K562 (cell line): ENCODE measurements around the gene RHNO1. TPM values are rescaled to one million over a fixed set of nuclear protein-coding genes. Genes with fewer than 3 reads are reported as not detected.
A peak's percentile ranks its signal among the peaks of the same experiment; 100 is the strongest.

ENCODE experiments used
- ATAC-seq: fragments of 200-7000 bp; cut with Tn5 transposase; 3 replicates; pipeline ENCODE4 v1.9.1; 2020; ENCODE audit warnings: moderate library complexity
- BruUV-seq: library from RNA; stranded (reverse); fragments of 400-500 nt; replicated peaks from 2 replicates; lab custom pipeline; 2021; lab: Mats Ljungman, UMichigan
- CTCF ChIA-PET: fragments of 300-600 bp; formaldehyde crosslinking; extraction: SDS; loops from one replicate; lab custom pipeline; 2021; ENCODE audit warnings: low intra/inter-chr PET ratio; lab: Yijun Ruan, JAX
- POLR2A ChIA-PET: fragments of 300-600, 350-650 bp; sonication (Branson Sonifier 250); formaldehyde crosslinking; extraction: SDS; loops from one replicate; lab custom pipeline; 2021; ENCODE audit warnings: antibody characterized with exemption, inconsistent platforms; lab: Yijun Ruan, JAX
- DNase-seq, 4 experiments: peaks; one replicate each; pipeline versions ENCODE4 v3.0.0 to v3.0.0-alpha.2; 2011 to 2018; ENCODE audit warnings: low spot score in 3 of 4, mixed read lengths in 3 of 4; ENCODE audit errors: extremely low read depth in 1 of 4
- FAIRE-seq: peaks from 2 replicates; lab custom pipeline; 2011; peaks lifted over from hg19 to GRCh38; lab: Jason Lieb, UNC
- H2AFZ ChIP-seq: 2 replicates; pipeline ENCODE4 v1.6.0; 2011; ENCODE audit warnings: low read depth, low read length, control low read depth, inconsistent platforms
- H3K27ac ChIP-seq: fragments of 200-600 bp; 3 replicates; pipeline ENCODE4 v1.8.0; 2011; ENCODE audit warnings: low read depth, mild to moderate bottlenecking, control low read depth, inconsistent platforms, low read length, moderate library complexity, mixed read lengths; ENCODE audit errors: extremely low read depth
- H3K27me3 ChIP-seq, 2 experiments: fragments of 300-600 bp in 1 of 2; 2 replicates in 1 of 2; 3 replicates in 1 of 2; pipeline versions ENCODE4 v1.6.0 to v1.8.0; 2011; ENCODE audit warnings: inconsistent platforms in 2 of 2, low read length in 2 of 2, mild to moderate bottlenecking in 1 of 2, mixed read lengths in 1 of 2, moderate library complexity in 1 of 2; ENCODE audit not compliant: control insufficient read depth in 2 of 2, insufficient read depth in 2 of 2
- H3K36me3 ChIP-seq: fragments of 300-600 bp; 3 replicates; pipeline ENCODE4 v1.8.0; 2011; ENCODE audit warnings: mild to moderate bottlenecking, low read length, inconsistent platforms; ENCODE audit not compliant: control insufficient read depth, insufficient read depth
- H3K4me1 ChIP-seq, 2 experiments: fragments of 200-600 bp in 1 of 2; replicated peaks in 1 of 2; 2 replicates in 1 of 2; 3 replicates in 1 of 2; pipeline versions ENCODE4 v1.5.1 to v1.8.0; 2011; ENCODE audit warnings: inconsistent platforms in 2 of 2, low read length in 2 of 2, mild to moderate bottlenecking in 1 of 2, mixed read lengths in 1 of 2, moderate library complexity in 1 of 2; ENCODE audit not compliant: control insufficient read depth in 2 of 2, insufficient read depth in 2 of 2
- H3K4me2 ChIP-seq: 2 replicates; pipeline ENCODE4 v1.6.1; 2011; ENCODE audit warnings: low read length, control low read depth, inconsistent platforms, mixed read lengths; ENCODE audit not compliant: insufficient read depth
- H3K4me3 ChIP-seq: fragments of 200-600 bp; sonication (generic), shearing (Covaris generic); 2 replicates; pipeline ENCODE4 v1.5.1; 2016; ENCODE audit warnings: control low read depth, inconsistent platforms
- H3K79me2 ChIP-seq: fragments of 200-600 bp; 3 replicates; pipeline ENCODE4 v1.8.0; 2011; ENCODE audit warnings: low read length, inconsistent platforms; ENCODE audit not compliant: control insufficient read depth, insufficient read depth
- H3K9ac ChIP-seq, 2 experiments: 2 replicates each; pipeline versions ENCODE4 v1.6.0 to v1.6.1; 2011; ENCODE audit warnings: low read depth in 2 of 2, low read length in 2 of 2, control low read depth in 1 of 2, inconsistent platforms in 1 of 2, mild to moderate bottlenecking in 1 of 2, mixed read lengths in 1 of 2; ENCODE audit not compliant: insufficient read depth in 1 of 2
- H3K9me1 ChIP-seq: one replicate; pipeline ENCODE4 v1.6.0; 2011; ENCODE audit warnings: inconsistent platforms, mild to moderate bottlenecking, low read length, moderate library complexity; ENCODE audit not compliant: control insufficient read depth, insufficient read depth
- H3K9me3 ChIP-seq: replicated peaks from 2 replicates; pipeline ENCODE4 v1.5.1; 2011; ENCODE audit warnings: low read depth, low read length, inconsistent platforms; ENCODE audit not compliant: control insufficient read depth, insufficient read depth
- H4K20me1 ChIP-seq: replicated peaks from 2 replicates; pipeline ENCODE4 v1.6.1; 2011; ENCODE audit warnings: low read length, inconsistent platforms, mixed read lengths; ENCODE audit not compliant: control insufficient read depth, insufficient read depth
- BCL6 ChIP-seq: fragments of 250-450 bp; sonication (Bioruptor Pico); IDR thresholded peaks from 2 replicates; pipeline ENCODE4 v1.4.0; 2020
- CREM ChIP-seq: IDR thresholded peaks from 2 replicates; pipeline ENCODE4 v1.6.1; 2014; ENCODE audit warnings: antibody characterized with exemption, low read depth
- GATA2 ChIP-seq: sonication (generic); formaldehyde crosslinking; IDR thresholded peaks from 2 replicates; pipeline ENCODE4 v1.4.0; 2020; ENCODE audit warnings: mild to moderate bottlenecking, missing genetic modification reagents
- JUND ChIP-seq, 2 experiments: IDR thresholded peaks; 2 replicates in 1 of 2; 3 replicates in 1 of 2; pipeline ENCODE4 v1.6.1; 2011; ENCODE audit warnings: borderline replicate concordance in 2 of 2, low read depth in 2 of 2, low read length in 2 of 2, improper control_type of control experiment in 1 of 2, missing biosample characterization in 1 of 2, missing genetic modification characterization in 1 of 2, missing genetic modification reagents in 1 of 2
- NFIC ChIP-seq: fragments of 450-650 bp; IDR thresholded peaks from 2 replicates; pipeline ENCODE4 v1.6.1; 2017; ENCODE audit warnings: mild to moderate bottlenecking, inconsistent platforms
- PCBP1 ChIP-seq: fragments of 200-400 bp; formaldehyde crosslinking; IDR thresholded peaks from 2 replicates; pipeline ENCODE4 v1.6.1; 2018; ENCODE audit warnings: mild to moderate bottlenecking, low read depth, low read length; ENCODE audit not compliant: poor library complexity, severe bottlenecking
- WGBS: fragments of 100-300 bp; shearing (Covaris generic); methylation state at CpG from one replicate; pipeline ENCODE4 v1.1.6; 2016; ENCODE audit warnings: low coverage, mixed read lengths; ENCODE audit not compliant: insufficient coverage; ENCODE audit errors: missing lambda C conversion rate; 5-methylcytosine and 5-hydroxymethylcytosine counted together
- in situ Hi-C: fragments of 300-500 bp; cut with MboI; formaldehyde crosslinking; loops from 4 replicates; pipeline ENCODE4 v1.15.0; 2018; ENCODE audit warnings: inconsistent platforms, mixed read lengths
- intact Hi-C: fragments of 100-400 bp; cut with micrococcal nuclease; formaldehyde crosslinking; loops from 2 replicates; pipeline ENCODE4 v1.14.2; 2022
- polyA plus RNA-seq, 8 experiments: library from polyadenylated mRNA; depleted of rRNA in 4 of 8; stranded (reverse) in 5 of 8; unstranded in 3 of 8; fragments of >200 nt; fragmentation: Nextera tagmentation in 2 of 8; fragmentation: Illumina TruSeq in 1 of 8; extraction: Ambion mirVana in 2 of 8; extraction: Trizol in 1 of 8; gene quantifications; 2 replicates each; pipeline versions ENCODE4 v1.2.1 to v1.2.3, GENCODE V29; 2011 to 2014; ENCODE audit warnings: inconsistent platforms in 1 of 8, missing spikeins in 1 of 8
- total RNA-seq, 7 experiments: library from RNA; depleted of rRNA in 6 of 7; stranded (reverse); fragments of >200 nt in 6 of 7; fragmentation: Illumina TruSeq in 2 of 7; extraction: Trizol in 2 of 7; gene quantifications; 2 replicates each; pipeline versions ENCODE4 v1.2.1 to v1.2.3, GENCODE V29; 2011 to 2021; ENCODE audit warnings: low replicate concordance in 1 of 7
- TF ChIP-seq, protein P1 (sequence below): fragments of 450-650 bp; IDR thresholded peaks from 2 replicates; pipeline ENCODE4 v1.6.1; 2017; ENCODE audit warnings: antibody characterized with exemption
- TF ChIP-seq, protein P2 (sequence below): fragments of 250-450 bp; sonication (Bioruptor Pico); IDR thresholded peaks from 2 replicates; pipeline ENCODE4 v1.8.0; 2022; ENCODE audit warnings: moderate library complexity, mild to moderate bottlenecking, inconsistent platforms
- TF ChIP-seq, protein P3 (sequence below): sonication (generic); formaldehyde crosslinking; IDR thresholded peaks from 2 replicates; pipeline ENCODE4 v1.9.0; 2022; ENCODE audit warnings: mild to moderate bottlenecking, missing genetic modification reagents
- TF ChIP-seq, protein P4 (sequence below): sonication (generic); formaldehyde crosslinking; IDR thresholded peaks from 2 replicates; pipeline ENCODE4 v1.9.0; 2022; ENCODE audit warnings: mild to moderate bottlenecking, missing genetic modification reagents

The RHNO1 gene
- total and polyA plus RNA-seq, 9 of the 15 experiments (the other 6 are each of a cell fraction or from before 2014, with no cell fraction given), result 20.8 to 62.7 (median 28.8) TPM

DNA sequence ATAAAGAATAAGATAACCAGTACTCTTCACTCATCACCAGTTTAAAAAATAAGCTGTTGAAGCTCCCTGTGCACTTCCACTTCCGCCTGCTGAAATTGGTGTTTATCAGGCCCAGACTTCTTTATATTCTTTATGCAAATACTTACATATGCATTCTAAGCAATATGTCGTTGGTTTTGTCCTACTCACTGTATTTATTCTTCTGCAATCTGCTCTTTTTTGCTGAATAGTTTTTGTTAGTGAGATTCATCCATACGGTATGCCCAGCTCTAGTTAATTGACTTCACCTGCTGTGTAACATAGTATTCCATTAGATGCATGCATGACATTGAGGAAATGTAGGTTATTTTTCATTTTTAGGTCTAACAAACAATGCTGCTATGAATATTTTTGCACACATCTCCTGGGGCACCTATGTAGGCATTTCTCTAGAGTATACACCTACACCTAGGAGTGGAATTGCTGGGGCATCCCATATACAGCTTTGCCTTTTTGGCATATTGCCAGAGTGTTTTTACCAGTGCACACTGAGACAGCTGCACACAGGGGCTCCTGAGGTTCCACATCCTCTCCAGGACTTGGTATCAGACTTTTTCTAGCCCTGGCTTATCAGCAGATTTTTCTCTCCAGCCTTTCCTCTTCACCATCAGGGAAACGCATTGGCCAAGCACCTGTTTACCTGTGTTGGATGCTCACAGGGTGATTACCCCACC, 41.2 kb upstream of the RHNO1 start:
- Histone ChIP-seq H4K20me1 (no peaks in the 10 kb centered on the region), H2AFZ (no peak overlapping the region), H3K9me3 (no peaks in the 10 kb centered on the region), H3K79me2 (no peaks in the 10 kb centered on the region), H3K4me2 (no peak overlapping the region), H3K27me3 (no peaks in the 10 kb centered on the region), H3K9ac (no peak overlapping the region), H3K27ac (no peak overlapping the region), H3K36me3 (no peaks in the 10 kb centered on the region), H3K9me1 (no peaks in the 10 kb centered on the region), H3K4me1 (peaks cover 0 to 8% of the 10 kb centered on the region in 2 experiments; a peak in 3 of 5 replicates), H3K4me3 (no peak overlapping the region)
- DNase-seq, result no peak
- 46% methylated on average over 4 of the region's 4 CpGs for WGBS
- peak; percentile 80 for TF ChIP-seq NFIC
- no peak for TF ChIP-seq GATA2
- no TSS peak for BruUV-seq
- in situ Hi-C loops (no loop called here), intact Hi-C loops (no loop called here)
- CTCF ChIA-PET, result no interaction called here
- POLR2A ChIA-PET, result interaction anchor here (0.7 kb wide), 1 partner anchor 10 kb away, joined by 3 read pairs; no protein-coding TSS in a partner anchor
- ATAC-seq, result no peak
- no peak for FAIRE-seq

DNA sequence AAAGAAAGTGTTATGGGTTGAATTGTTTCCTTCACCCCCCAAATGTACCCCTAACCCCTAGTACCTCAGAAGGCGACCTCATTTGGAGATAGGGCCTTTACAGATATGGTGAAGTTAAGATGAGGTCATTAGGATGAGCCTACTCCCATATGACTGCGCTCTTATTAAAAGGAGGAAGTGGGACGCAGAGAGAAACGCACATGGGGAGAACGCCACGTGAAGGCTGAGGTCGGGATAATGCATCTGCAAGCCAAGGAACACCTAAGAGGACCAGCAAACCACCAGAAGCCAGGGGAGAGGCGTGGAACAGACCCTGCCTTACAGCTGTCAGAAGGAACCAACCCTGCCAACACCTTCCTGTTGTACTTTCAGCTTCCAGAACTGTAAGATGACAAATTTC, 40.4 kb upstream of the RHNO1 start:
- no peak overlapping the region for H3K4me2 ChIP-seq
- CTCF ChIA-PET, result no interaction called here
- H2AFZ ChIP-seq, result 0 out of 2 replicates have a peak overlapping the region, but pooled peaks have one; percentile 16
- no peak for ATAC-seq
- WGBS, result 60% methylated on average over 7 of the region's 8 CpGs
- H3K36me3 ChIP-seq, result no peaks in the 10 kb centered on the region
- DNase-seq, result no peak
- H3K4me1 ChIP-seq, result peaks cover 3 to 8% of the 10 kb centered on the region in 2 experiments; a peak in 4 of 5 replicates
- no peak for FAIRE-seq
- H3K79me2 ChIP-seq, result no peaks in the 10 kb centered on the region
- H3K4me3 ChIP-seq, result no peak overlapping the region
- no peak overlapping the region for H3K27ac ChIP-seq
- H3K9me1 ChIP-seq, result no peaks in the 10 kb centered on the region
- POLR2A ChIA-PET, result no interaction called here
- no TSS peak for BruUV-seq
- in situ Hi-C loops, result no loop called here
- no peaks in the 10 kb centered on the region for H3K9me3 ChIP-seq
- H3K27me3 ChIP-seq, result no peaks in the 10 kb centered on the region
- H3K9ac ChIP-seq, result no peak overlapping the region
- H4K20me1 ChIP-seq, result no peaks in the 10 kb centered on the region
- intact Hi-C loops, result no loop called here
- TF ChIP-seq, protein P1, sequence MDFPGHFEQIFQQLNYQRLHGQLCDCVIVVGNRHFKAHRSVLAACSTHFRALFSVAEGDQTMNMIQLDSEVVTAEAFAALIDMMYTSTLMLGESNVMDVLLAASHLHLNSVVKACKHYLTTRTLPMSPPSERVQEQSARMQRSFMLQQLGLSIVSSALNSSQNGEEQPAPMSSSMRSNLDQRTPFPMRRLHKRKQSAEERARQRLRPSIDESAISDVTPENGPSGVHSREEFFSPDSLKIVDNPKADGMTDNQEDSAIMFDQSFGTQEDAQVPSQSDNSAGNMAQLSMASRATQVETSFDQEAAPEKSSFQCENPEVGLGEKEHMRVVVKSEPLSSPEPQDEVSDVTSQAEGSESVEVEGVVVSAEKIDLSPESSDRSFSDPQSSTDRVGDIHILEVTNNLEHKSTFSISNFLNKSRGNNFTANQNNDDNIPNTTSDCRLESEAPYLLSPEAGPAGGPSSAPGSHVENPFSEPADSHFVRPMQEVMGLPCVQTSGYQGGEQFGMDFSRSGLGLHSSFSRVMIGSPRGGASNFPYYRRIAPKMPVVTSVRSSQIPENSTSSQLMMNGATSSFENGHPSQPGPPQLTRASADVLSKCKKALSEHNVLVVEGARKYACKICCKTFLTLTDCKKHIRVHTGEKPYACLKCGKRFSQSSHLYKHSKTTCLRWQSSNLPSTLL, result no peak
- TF ChIP-seq, protein P2, sequence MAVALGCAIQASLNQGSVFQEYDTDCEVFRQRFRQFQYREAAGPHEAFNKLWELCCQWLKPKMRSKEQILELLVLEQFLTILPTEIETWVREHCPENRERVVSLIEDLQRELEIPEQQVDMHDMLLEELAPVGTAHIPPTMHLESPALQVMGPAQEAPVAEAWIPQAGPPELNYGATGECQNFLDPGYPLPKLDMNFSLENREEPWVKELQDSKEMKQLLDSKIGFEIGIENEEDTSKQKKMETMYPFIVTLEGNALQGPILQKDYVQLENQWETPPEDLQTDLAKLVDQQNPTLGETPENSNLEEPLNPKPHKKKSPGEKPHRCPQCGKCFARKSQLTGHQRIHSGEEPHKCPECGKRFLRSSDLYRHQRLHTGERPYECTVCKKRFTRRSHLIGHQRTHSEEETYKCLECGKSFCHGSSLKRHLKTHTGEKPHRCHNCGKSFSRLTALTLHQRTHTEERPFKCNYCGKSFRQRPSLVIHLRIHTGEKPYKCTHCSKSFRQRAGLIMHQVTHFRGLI (CRISPR knock-in tag), result no peak
- TF ChIP-seq BCL6 (CRISPR knock-in tag) (no peak), JUND (IDR thresholded peaks at IDR 0.05; ENCODE audit: borderline replicate concordance, low read depth, low read length) (no peak), JUND (tag; IDR thresholded peaks at IDR 0.05; ENCODE audit: borderline replicate concordance, low read depth, low read length) (0 out of 3 replicates have a peak, but pooled peaks have one; percentile 21), PCBP1 (no peak), CREM (peak; percentile 65)
- TF ChIP-seq, protein P3, sequence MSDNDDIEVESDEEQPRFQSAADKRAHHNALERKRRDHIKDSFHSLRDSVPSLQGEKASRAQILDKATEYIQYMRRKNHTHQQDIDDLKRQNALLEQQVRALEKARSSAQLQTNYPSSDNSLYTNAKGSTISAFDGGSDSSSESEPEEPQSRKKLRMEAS (CRISPR knock-in tag), result peak; percentile 95
- TF ChIP-seq, protein P4, sequence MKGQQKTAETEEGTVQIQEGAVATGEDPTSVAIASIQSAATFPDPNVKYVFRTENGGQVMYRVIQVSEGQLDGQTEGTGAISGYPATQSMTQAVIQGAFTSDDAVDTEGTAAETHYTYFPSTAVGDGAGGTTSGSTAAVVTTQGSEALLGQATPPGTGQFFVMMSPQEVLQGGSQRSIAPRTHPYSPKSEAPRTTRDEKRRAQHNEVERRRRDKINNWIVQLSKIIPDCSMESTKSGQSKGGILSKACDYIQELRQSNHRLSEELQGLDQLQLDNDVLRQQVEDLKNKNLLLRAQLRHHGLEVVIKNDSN, result peak; percentile 71
